GM06990 (cell line): Measurements from ENCODE around the gene KRTAP10-11.

Experiments used
- DNase-seq: peaks from one replicate; pipeline ENCODE4 v3.0.0-alpha.2; 2011; ENCODE audit not compliant: insufficient read length; ENCODE audit errors: extremely low read depth
- H3K27me3 ChIP-seq: replicated peaks from 2 replicates; pipeline ENCODE4 v1.6.0; 2011; ENCODE audit warnings: low read length; ENCODE audit not compliant: control insufficient read depth, insufficient read depth
- H3K36me3 ChIP-seq: 2 replicates; pipeline ENCODE4 v1.5.1; 2011; ENCODE audit warnings: low read length; ENCODE audit not compliant: control insufficient read depth, insufficient read depth
- H3K4me3 ChIP-seq: replicated peaks from 2 replicates; pipeline ENCODE4 v1.5.1; 2011; ENCODE audit warnings: low read depth, mild to moderate bottlenecking, control low read depth, low read length
- CTCF ChIP-seq: IDR thresholded peaks from 2 replicates; pipeline ENCODE4 v1.5.1; 2011; ENCODE audit warnings: low read length, control low read depth, mild to moderate bottlenecking, inconsistent platforms; ENCODE audit not compliant: insufficient read depth, poor library complexity, severe bottlenecking

The KRTAP10-11 gene

GRCh38 chr21:44695641-44696040 is 49.4 kb downstream of the KRTAP10-11 start:
- no peak overlapping the region for H3K4me3 ChIP-seq
- no peak for DNase-seq
- H3K36me3 ChIP-seq: no peaks in the 10 kb centered on the region
- peaks cover 2% of the 10 kb centered on the region; the same call in 1 of the 2 replicates for H3K27me3 ChIP-seq
- no peak for TF ChIP-seq CTCF

GRCh38 chr21:44696572-44696971 is 50.4 kb downstream of the KRTAP10-11 start:
- Histone ChIP-seq H3K36me3 (no peaks in the 10 kb centered on the region), H3K4me3 (no peak overlapping the region), H3K27me3 (peaks cover 2% of the 10 kb centered on the region; the same call in 1 of the 2 replicates)
- DNase-seq: no peak
- TF ChIP-seq CTCF: no peak
